Gastrocnemius medialis (tissue), 4 donors: ENCODE measurements around the gene PHF23.

Experiments
- POLR2A ChIP-seq, 2 donors: fragments of 450-650 bp; IDR thresholded peaks; one replicate each; pipeline ENCODE4 v1.6.1; 2017; ENCODE audit warnings: antibody characterized with exemption in 2 of 2, mild to moderate bottlenecking in 2 of 2, moderate library complexity in 2 of 2
- TF ChIP-seq, protein P1 (sequence below), 5 experiments: fragments of 450-650 bp in 3 of 5; fragments of 200-600 bp in 2 of 5; sonication (generic) in 2 of 5; IDR thresholded peaks in 4 of 5; conservative IDR thresholded peaks in 1 of 5; 1 replicate in 4 of 5; 2 replicates in 1 of 5; pipeline ENCODE4 v1.5.1; 2016 to 2019; ENCODE audit warnings: antibody characterized with exemption in 5 of 5, mild to moderate bottlenecking in 3 of 5, moderate library complexity in 3 of 5

DNA sequence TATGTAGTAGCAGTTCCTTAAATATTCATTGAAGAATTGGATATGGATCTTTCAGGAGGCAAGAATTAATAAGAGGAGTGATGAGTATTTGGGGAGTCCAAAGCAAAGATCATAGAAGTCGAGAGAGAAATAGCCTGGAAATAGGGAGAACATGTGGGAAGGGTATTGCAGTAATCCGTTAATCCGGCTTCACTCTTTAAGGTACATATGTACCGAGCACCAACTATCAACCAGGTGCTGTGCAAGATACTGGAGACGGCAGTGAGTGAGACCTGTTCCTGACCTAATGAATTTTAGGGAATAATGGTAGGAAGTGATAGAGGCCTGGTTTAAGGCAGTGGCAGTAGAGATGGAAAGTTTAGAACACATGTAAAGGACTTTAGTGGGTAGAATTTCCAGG lies 13.8 kb upstream of the PHF23 start:
- TF ChIP-seq POLR2A (IDR thresholded peaks at IDR 0.05): no peak
- TF ChIP-seq, protein P1, sequence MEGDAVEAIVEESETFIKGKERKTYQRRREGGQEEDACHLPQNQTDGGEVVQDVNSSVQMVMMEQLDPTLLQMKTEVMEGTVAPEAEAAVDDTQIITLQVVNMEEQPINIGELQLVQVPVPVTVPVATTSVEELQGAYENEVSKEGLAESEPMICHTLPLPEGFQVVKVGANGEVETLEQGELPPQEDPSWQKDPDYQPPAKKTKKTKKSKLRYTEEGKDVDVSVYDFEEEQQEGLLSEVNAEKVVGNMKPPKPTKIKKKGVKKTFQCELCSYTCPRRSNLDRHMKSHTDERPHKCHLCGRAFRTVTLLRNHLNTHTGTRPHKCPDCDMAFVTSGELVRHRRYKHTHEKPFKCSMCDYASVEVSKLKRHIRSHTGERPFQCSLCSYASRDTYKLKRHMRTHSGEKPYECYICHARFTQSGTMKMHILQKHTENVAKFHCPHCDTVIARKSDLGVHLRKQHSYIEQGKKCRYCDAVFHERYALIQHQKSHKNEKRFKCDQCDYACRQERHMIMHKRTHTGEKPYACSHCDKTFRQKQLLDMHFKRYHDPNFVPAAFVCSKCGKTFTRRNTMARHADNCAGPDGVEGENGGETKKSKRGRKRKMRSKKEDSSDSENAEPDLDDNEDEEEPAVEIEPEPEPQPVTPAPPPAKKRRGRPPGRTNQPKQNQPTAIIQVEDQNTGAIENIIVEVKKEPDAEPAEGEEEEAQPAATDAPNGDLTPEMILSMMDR (IDR thresholded peaks at IDR 0.05 in 4 of 5, conservative IDR thresholded peaks at IDR 0.05 in 1 of 5): no peak
